ENCODE data around the gene AOX1. TPM values are rescaled to one million over a fixed set of nuclear protein-coding genes. Genes with fewer than 3 reads are reported as not detected.
"Not testable (repeated sequence)": the region's sequence is repeated elsewhere in the genome, so short reads cannot be mapped to it uniquely, and the experiment has no call there.

Gene AOX1
- 100 to 1,000 TPM in 5 of 6 donors, 10 to 100 TPM in 1; 94.6 to 181 (median 136) TPM for total RNA-seq
- 10 to 100 TPM; 17.8 to 29.2 TPM for polyA plus RNA-seq

DNA sequence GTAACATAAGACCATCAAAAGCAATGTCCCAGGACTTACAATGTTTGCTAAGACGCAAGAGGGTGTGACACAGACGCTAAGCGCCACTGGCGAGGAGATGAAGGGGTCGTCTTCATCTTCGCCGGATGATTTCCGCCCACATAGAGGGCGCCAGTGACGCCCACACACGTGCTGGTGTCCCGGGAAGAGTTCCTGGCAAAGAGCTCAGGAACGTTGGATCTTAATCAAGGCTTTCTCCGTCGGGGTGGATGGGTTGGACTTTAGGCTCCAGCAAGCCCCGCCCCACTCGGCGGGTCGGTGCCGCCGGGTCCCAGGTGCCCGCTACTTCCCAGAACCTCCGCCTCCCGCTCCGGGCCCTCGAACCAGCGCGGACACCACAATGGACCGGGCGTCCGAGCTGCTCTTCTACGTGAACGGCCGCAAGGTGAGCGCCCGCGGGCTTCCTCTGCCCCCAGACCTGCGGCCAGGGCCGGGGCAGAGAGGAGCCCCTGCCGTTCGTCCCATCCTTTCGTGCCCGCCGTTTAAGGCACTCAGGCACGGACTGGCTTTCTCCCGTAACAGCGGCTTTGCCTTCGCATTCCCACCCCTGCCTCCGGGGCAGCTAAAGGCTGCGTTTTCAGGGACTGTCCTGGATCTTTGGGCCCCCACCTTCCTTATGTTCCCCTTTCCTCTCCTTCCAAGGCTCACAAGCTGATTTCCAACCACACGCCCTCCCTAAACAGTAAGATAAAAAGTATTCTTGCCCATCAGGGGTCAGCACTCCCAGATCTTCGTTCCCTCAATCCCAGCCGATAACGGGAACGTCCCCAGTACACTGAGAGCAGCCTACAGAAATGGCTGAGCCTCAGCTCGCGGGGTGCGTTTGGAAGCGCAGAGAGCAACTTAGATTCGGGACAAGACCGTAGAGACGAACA, at the start of gene AOX1:
Gene AOX1 (plus strand): TSS at position 285 of the 914 bp plus-strand sequence. CDS start 95 bp downstream, at position 380.
- H3K27ac ChIP-seq = peak within 1 kb of the TSS in 3 of 4 donors; percentile 35 to 91 (median 89)
- no peaks in the 10 kb centered on the region for H3K27me3 ChIP-seq
- no peaks in the 10 kb centered on the region for H3K36me3 ChIP-seq
- peaks cover 7 to 29% (median 27%) of the 10 kb centered on the region in 3 donors for H3K4me1 ChIP-seq
- FAIRE-seq (no peak), DNase-seq (peak; percentile 79 to 89 (median 84)), ATAC-seq (peak; percentile 79 to 86 (median 82))
- H3K4me3 ChIP-seq = peak within 1 kb of the TSS; percentile 46 to 60 (median 50)
- intact Hi-C loops (cut with DNase I) = loop anchor here in 1 of 3 donors (10.0 kb wide), 1 partner anchor 89 kb away; no protein-coding TSS in a partner anchor
- no peaks in the 10 kb centered on the region for H3K9me3 ChIP-seq
- 4% methylated on average over 62 of the region's 62 CpGs for WGBS, 2 donors
- TF ChIP-seq, protein P1, sequence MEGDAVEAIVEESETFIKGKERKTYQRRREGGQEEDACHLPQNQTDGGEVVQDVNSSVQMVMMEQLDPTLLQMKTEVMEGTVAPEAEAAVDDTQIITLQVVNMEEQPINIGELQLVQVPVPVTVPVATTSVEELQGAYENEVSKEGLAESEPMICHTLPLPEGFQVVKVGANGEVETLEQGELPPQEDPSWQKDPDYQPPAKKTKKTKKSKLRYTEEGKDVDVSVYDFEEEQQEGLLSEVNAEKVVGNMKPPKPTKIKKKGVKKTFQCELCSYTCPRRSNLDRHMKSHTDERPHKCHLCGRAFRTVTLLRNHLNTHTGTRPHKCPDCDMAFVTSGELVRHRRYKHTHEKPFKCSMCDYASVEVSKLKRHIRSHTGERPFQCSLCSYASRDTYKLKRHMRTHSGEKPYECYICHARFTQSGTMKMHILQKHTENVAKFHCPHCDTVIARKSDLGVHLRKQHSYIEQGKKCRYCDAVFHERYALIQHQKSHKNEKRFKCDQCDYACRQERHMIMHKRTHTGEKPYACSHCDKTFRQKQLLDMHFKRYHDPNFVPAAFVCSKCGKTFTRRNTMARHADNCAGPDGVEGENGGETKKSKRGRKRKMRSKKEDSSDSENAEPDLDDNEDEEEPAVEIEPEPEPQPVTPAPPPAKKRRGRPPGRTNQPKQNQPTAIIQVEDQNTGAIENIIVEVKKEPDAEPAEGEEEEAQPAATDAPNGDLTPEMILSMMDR (IDR thresholded peaks at IDR 0.05) = no peak

DNA sequence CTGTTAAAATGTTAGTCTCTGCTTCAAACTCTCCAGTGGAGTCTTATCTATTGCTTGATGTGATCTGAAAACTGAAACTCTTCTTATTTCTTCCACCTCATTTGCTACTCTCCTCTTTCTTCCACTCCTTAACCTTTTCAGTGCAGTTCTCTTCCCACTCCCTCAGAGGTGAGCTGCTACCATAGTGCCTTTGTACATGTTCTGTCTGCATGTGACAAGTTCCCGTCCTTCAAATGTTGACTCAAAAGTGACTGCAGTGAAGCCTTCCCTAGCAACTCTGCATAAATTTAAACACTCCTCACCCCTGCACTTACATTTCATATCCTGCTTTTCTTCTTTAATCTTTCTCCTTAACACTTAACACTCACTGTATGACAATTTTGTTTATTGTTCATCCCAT, 47.7 kb upstream of the AOX1 start:
- 73 to 90% methylated on average over 1 of the region's 1 CpG for WGBS, 2 donors

DNA sequence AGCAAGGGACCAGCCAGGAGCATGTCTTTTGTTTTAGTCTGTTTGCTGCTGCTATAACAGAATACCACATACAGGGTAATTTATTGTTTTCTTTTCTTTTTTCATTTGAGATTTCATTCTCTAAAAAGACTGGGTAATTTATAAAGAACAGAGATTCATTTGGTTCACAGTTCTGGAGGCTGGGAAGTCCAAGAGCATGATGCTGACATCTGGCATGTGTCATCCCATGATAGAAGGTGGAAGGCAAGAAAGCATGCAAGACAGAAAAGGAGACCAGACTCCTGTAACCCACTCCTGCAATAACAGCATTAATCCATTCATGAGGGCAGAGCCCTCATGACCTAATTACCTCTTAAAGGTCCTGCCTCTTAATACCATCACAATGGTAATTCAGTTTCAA, 45.0 kb upstream of the AOX1 start:
- ATAC-seq = no peak
- Histone ChIP-seq H3K27me3 (no peaks in the 10 kb centered on the region), H3K4me1 (no peaks in the 10 kb centered on the region), H3K9me3 (no peaks in the 10 kb centered on the region), H3K36me3 (no peaks in the 10 kb centered on the region), H3K27ac (no peak overlapping the region), H3K4me3 (no peak overlapping the region)
- DNase-seq = no peak
- FAIRE-seq = no peak
- TF ChIP-seq, protein P1 (IDR thresholded peaks at IDR 0.05) = no peak
- intact Hi-C loops (cut with DNase I) = no loop called here

More for the DNA sequence above, 47.7 kb upstream of the AOX1 start:
- FAIRE-seq (no peak), ATAC-seq (no peak), DNase-seq (no peak)
- Histone ChIP-seq H3K4me3 (no peak overlapping the region), H3K27ac (no peak overlapping the region), H3K27me3 (no peaks in the 10 kb centered on the region), H3K9me3 (no peaks in the 10 kb centered on the region), H3K4me1 (no peaks in the 10 kb centered on the region), H3K36me3 (no peaks in the 10 kb centered on the region)
- intact Hi-C loops (cut with DNase I) = no loop called here
- TF ChIP-seq, protein P1 (IDR thresholded peaks at IDR 0.05) = no peak

DNA sequence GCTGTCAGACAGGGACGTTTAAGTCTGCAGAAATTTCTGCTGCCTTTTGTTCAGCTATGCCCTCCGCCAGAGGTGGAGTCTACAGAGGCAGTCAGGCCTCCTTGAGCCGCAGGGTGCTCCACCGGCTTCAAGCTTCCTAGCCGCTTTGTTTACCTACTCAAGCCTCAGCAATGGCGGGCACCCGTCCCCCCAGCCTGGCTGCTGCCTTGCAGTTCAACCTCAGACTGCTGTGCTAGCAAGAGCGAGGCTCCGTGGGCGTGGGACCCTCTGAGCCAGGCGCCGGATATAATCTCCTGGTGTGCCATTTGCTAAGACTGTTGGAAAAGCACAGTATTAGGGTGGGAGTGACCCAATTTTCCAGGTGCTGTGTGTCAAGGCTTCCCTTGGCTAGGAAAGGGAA, 19.2 kb upstream of the AOX1 start:
- WGBS, 2 donors = 90 to 93% methylated on average over 12 of the region's 12 CpGs
- H3K4me1 ChIP-seq; H3K36me3 ChIP-seq; ATAC-seq; intact Hi-C loops (cut with DNase I); H3K27ac ChIP-seq; H3K9me3 ChIP-seq; H3K27me3 ChIP-seq; H3K4me3 ChIP-seq; FAIRE-seq: not testable (repeated sequence)
- DNase-seq = peak in 1 of 6 donors; percentile 35

DNA sequence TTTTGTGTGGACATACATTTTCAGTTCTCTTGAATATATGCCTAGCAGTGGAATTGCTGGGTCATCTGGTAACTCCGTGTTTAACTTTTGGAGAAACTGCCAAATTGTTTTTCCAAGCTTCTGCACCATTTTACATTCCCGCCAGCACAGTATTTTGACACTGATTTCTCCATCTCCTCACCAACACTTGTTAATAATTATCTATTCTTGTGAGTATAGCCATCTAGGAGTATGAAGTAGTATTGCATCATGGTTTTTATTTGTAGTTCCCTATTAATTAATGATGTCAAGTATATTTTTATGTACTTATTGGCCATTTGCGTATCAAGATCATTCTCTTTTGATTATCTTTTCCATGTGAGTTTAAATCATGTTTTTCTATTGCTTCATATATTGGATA, 17.9 kb upstream of the AOX1 start:
- no peaks in the 10 kb centered on the region for H3K4me1 ChIP-seq
- FAIRE-seq (no peak), DNase-seq (no peak), ATAC-seq (no peak)
- WGBS, 2 donors = 88 to 92% methylated on average over 3 of the region's 3 CpGs
- H3K27me3 ChIP-seq = peaks cover 0 to 4% (median 0%) of the 10 kb centered on the region in 4 donors
- H3K27ac ChIP-seq = no peak overlapping the region
- no peaks in the 10 kb centered on the region for H3K9me3 ChIP-seq
- H3K4me3 ChIP-seq = no peak overlapping the region
- intact Hi-C loops (cut with DNase I) = no loop called here
- H3K36me3 ChIP-seq = no peaks in the 10 kb centered on the region
- TF ChIP-seq, protein P1 (IDR thresholded peaks at IDR 0.05) = no peak

Measured in pancreas (tissue), 10 donors.